Fibroblast of peridontal ligament (primary cell): ENCODE results near the gene AGXT.
"Not testable (repeated sequence)": the region's sequence is repeated elsewhere in the genome, so short reads cannot be mapped to it uniquely, and the experiment has no call there.

ENCODE experiments used
- DNase-seq: peaks from one replicate; pipeline ENCODE4 v3.0.0-alpha.2; 2010; ENCODE audit errors: extremely low read depth

Gene AGXT

GRCh38 chr2:240840435-240841060 lies 28.1 kb upstream of the AGXT start:
- peak; percentile 66 for DNase-seq

- DNase-seq: not testable (repeated sequence)
Observed at GRCh38 chr2:240846309-240846708, 22.3 kb upstream of the AGXT start.

DNA sequence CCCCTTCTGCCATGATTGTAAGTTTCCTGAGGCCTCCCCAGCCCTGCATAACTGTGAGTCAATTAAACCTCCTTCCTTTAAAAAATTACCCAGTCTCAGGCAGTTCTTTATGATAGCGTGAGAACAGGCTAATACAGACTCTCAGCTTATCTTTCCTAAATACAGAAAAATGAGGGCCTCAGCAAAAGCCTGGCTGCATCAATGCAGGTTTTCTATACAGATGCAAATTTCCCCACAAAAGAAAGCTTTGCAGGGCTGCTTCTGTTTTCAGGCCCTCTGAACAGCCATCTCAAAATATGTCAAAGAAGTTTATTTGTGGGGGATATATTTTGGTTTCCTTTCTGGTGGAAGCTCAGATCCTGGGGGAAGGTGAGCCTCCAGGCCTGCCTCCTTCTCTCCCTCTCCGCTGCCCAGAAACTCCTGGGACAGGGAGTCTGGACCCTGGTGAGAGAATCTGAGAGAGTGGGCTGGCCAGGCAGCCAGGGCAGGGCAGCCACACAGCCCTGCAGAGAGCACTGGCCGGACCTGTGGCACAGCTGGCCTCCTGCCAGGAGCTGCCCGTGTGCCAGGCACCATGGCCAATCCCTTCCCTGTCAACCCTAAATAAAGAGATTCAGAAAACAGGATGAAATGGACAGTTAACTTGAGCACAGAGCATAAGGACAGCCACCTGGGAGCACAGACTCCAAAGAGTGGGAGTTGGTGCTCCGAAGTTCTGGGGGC lies 21.6 kb upstream of the AGXT start:
- DNase-seq: no peak

DNA sequence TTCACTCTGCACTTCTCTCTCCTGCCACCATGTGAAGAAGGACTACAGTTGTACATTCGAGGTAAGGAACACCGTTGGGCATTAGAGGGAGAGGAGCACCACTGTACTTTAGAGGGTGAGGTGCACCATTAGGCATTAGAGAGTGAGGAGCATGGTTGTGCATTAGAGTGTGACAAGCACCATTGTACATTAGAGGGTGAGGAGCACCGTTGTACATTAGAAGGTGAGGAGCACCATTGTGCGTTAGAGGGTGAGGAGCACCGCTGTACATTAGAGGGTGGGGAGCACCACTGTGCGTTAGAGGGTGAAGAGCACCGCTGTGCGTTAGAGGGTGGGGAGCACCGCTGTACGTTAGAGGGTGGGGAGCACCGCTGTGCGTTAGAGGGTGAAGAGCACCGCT lies 20.8 kb upstream of the AGXT start:
- no peak for DNase-seq

GRCh38 chr2:240848900-240849680 lies 19.5 kb upstream of the AGXT start:
- no peak for DNase-seq

- no peak for DNase-seq
Observed at GRCh38 chr2:240850026-240850425, 18.6 kb upstream of the AGXT start.

- DNase-seq: no peak
Observed at GRCh38 chr2:240850756-240851077, 17.9 kb upstream of the AGXT start.

DNA sequence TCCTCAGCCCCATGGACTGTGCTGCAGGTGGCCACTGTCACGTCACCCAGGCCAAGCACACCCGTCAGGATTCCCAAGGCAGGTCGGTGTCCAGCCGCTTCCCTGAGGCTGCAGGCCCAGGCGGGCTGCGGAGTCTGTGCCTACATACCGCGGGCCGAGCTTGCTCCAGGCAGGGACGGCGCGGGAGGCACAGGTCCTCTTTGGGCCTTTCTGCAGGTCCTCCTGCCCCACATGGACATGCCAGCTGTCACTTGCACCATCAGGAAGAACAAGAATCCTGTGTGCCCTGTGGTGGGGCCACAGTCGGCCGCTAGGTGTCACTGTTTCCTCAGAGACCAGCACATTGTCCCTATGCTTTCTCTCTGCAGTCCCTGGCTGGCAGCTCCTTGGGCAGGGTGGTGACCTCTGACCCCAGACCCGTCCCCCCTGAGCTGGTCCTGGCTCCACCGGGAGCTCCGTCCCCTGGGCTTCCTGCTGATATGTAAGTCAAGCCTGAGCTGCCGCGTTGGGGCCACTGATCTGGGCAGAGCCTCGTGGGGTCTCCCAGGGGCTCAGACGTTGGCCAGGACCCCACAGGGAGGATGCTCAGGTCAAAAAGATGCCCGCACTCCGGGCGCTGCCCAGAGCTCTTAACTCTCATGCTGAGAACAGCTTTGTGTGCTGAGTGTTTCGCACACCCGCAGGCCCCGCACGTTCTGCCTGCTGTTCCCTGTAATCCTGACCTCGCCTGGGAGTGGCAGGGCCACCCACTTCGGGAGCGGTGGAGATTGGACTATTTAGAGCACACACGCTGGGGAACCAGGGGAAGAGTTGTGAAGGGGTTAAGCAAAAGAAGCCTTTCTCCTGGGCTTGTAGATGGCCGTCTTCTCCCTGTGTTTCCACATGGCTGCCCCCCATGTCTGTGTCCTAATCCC lies 17.3 kb upstream of the AGXT start:
- DNase-seq: peak; percentile 81

GRCh38 chr2:240852671-240853314 lies 15.8 kb upstream of the AGXT start:
- no peak for DNase-seq

- no peak for DNase-seq
Observed at GRCh38 chr2:240855670-240856069, 13.0 kb upstream of the AGXT start.

GRCh38 chr2:240856151-240856980 lies 12.3 kb upstream of the AGXT start:
- DNase-seq: no peak

DNA sequence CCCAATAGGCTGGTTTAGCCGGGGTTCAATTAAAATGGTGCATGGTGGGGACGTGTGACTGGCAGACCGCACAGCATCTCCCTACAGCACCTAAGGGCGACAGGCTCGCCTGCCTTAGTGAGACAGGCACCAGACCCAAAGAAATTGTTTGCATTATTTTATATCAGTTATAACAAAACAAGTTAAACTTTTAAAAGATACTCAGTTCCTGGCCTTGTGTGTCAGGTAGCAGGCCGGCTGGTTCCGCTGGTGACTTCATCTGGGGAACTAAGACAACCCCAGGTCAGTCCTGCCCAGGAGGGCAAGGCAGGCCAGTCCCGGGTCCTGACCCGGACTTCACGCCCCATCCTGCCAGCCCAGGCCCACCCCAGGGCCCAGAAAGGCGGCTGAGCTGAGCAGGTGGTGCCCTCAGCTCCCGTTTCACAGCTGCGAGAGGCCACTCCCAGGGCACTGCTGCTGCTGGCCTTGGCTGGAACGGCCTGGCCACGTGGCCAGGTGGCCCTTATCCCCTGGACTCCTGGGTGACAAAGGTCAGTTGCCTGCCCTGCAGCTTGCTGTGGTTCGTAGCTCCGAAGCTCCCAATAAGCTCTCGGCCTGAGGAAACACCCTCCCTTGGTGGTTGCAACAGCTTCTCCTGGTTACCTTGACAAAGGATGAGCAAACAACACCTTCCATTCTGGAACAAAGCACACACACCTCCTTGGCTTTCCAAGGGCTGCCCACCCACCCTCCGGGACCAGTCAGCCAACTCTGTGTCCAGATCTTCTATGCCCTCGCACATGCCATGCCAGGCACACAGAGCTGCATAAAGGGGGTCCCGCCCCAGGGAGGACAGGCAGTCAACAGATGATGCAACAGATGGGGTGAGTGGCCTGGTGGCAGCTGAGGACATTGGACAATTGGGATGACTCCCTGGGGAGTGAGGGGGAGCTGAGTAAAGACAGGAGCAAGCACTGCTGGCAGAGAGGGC lies 11.3 kb upstream of the AGXT start:
- no peak for DNase-seq

DNA sequence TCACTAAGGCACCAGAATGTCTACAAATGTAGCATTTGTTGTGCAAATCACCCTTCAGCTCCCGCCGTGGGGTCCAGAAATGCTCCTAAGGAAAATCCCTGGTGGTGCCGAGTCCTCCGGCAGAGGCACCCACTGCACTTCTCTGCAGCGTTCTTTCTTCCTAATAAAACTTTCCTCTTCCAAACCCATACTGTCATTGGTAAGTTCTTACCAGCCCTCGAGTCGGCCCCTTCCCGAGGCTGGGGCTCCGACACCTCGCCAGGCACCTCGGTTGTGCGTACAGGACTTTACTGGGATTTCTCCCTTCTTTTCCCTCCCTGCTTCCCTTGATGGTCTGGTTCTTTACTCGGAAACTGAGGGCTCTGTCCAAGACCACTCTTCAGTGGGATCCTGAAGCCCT lies 10.3 kb upstream of the AGXT start:
- DNase-seq: no peak

DNA sequence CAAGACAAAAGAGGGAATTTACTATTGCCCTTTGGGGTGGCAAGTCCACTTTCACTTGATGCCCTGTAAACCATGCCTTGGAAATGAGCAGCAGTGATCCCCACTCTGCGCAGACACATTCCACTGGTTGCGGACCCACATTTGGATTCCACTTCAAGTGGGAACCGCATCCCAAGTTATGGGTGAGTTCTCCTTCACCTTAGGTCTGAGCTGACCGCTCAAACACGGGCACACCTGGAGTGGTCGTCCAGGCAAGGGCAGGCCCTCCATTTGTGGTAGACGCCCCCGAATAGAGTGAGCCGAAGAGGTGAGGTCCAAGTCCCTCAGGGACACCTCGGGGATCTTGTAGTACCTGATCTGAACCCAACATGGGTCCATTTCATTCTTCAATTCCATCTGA lies 9.8 kb upstream of the AGXT start:
- DNase-seq: no peak

GRCh38 chr2:240861547-240861946 lies 7.1 kb upstream of the AGXT start:
- DNase-seq: no peak

DNA sequence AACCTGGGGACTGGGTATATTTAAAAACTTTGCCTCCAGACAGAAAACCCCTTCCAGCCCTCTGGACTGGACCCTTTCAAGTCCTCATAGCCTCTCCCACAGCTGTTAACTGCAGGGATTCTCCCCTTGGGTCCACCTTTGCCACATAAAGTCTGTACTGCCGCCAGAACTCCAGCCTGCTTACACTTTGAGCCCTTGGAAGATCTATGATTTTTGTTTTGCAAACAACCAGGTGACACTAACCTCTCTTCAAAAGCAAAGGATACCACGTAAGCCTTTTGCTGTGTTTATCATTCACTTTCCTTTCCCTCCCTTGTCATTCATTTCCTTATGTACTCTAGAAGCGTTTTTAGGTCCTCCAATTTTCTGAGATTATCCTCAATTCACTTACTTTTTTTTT lies 4.1 kb upstream of the AGXT start:
- DNase-seq: no peak

DNA sequence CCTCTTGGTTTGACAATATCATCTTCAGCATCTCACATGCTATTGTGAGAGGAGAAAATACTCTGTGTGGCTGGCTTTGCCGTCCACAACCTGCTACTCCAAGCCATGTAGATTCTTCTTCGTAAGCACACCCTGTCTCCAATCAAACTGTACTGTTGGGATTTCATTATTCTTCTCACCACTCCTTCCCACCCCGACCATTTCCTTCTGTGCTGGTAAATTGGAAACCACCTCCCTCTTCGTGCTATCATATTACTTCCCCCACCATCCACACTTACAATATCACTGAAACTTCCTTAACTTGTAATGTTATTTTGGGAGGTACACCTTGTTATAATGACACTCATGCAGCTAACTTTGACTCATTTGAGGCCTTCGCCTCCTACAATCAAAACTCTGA lies 3.2 kb upstream of the AGXT start:
- no peak for DNase-seq

DNA sequence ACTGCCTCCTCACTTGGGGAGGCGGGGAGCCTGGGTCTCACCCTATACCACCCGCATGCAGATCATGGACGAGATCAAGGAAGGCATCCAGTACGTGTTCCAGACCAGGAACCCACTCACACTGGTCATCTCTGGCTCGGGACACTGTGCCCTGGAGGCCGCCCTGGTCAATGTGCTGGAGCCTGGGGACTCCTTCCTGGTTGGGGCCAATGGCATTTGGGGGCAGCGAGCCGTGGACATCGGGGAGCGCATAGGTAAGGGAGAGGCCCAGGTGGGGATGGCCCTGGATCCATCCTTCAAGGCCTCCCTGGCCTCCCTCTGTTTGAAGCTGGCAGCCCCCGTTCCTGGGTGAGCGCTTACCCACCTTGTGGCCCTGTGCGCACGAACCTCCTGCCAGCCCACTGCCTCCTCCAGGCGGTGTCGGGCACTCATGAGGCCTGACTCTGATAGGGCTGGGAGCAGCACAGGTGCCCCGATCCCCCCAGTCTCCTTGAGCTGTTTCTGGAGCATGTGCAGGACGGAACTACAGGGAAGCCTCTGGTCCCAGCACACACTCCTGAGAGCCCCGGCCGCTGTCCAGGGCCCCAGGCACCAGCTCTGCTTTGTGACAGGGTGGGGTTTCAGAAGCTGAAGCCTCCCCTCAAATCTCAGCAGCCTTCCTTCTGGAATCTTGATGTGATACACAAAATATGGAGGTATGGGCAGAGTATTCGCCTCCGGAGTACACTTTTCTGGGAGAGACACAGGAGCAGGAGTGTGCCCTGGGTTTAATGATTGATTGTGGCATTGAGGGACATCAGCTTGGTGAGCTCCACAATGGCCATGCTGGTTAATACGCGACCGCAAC lies 708 bp downstream of the AGXT start:
- no peak for DNase-seq
